Measurements from ENCODE around the gene ODAPH. TPM values are rescaled to one million over a fixed set of nuclear protein-coding genes. Genes with fewer than 3 reads are reported as not detected.

Gene ODAPH
- total and polyA plus RNA-seq, 4 donors = not detected

DNA sequence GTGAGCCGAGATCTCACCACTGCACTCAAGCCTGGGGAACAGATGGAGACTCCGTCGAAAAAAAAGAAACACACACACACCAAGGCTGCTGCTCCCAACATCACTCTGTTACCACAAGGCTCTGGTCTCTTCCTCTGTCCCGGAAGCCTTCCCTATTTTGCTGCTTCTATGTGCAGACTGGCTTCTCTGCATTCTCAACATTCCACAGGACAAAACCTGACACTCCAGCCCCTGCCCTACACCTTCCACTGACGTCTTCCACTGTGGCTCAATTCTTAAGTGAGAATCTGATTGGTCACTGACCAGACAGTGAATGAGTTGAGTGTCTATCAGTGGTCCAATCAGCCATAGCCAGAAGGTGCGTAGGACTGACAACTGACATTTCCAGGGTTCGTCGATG is 5.9 kb downstream of the ODAPH start:
- 74% methylated on average over 8 of the region's 8 CpGs for WGBS
- TF ChIP-seq HNF4G (IDR thresholded peaks at IDR 0.05) = no peak
- TF ChIP-seq RAD21 (IDR thresholded peaks at IDR 0.05) = no peak
- no peak for TF ChIP-seq NR2F2 (IDR thresholded peaks at IDR 0.05)
- TF ChIP-seq, protein P1, sequence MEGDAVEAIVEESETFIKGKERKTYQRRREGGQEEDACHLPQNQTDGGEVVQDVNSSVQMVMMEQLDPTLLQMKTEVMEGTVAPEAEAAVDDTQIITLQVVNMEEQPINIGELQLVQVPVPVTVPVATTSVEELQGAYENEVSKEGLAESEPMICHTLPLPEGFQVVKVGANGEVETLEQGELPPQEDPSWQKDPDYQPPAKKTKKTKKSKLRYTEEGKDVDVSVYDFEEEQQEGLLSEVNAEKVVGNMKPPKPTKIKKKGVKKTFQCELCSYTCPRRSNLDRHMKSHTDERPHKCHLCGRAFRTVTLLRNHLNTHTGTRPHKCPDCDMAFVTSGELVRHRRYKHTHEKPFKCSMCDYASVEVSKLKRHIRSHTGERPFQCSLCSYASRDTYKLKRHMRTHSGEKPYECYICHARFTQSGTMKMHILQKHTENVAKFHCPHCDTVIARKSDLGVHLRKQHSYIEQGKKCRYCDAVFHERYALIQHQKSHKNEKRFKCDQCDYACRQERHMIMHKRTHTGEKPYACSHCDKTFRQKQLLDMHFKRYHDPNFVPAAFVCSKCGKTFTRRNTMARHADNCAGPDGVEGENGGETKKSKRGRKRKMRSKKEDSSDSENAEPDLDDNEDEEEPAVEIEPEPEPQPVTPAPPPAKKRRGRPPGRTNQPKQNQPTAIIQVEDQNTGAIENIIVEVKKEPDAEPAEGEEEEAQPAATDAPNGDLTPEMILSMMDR (IDR thresholded peaks at IDR 0.05; ENCODE audit: low read depth, low read length, missing input control) = no peak
- no peak for TF ChIP-seq FOXA2 (IDR thresholded peaks at IDR 0.05)
- TF ChIP-seq HNF4A (conservative IDR thresholded peaks at IDR 0.05) = no peak
- no peak for TF ChIP-seq YY1 (IDR thresholded peaks at IDR 0.05)
- TF ChIP-seq, protein P2, sequence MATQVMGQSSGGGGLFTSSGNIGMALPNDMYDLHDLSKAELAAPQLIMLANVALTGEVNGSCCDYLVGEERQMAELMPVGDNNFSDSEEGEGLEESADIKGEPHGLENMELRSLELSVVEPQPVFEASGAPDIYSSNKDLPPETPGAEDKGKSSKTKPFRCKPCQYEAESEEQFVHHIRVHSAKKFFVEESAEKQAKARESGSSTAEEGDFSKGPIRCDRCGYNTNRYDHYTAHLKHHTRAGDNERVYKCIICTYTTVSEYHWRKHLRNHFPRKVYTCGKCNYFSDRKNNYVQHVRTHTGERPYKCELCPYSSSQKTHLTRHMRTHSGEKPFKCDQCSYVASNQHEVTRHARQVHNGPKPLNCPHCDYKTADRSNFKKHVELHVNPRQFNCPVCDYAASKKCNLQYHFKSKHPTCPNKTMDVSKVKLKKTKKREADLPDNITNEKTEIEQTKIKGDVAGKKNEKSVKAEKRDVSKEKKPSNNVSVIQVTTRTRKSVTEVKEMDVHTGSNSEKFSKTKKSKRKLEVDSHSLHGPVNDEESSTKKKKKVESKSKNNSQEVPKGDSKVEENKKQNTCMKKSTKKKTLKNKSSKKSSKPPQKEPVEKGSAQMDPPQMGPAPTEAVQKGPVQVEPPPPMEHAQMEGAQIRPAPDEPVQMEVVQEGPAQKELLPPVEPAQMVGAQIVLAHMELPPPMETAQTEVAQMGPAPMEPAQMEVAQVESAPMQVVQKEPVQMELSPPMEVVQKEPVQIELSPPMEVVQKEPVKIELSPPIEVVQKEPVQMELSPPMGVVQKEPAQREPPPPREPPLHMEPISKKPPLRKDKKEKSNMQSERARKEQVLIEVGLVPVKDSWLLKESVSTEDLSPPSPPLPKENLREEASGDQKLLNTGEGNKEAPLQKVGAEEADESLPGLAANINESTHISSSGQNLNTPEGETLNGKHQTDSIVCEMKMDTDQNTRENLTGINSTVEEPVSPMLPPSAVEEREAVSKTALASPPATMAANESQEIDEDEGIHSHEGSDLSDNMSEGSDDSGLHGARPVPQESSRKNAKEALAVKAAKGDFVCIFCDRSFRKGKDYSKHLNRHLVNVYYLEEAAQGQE (IDR thresholded peaks at IDR 0.05) = no peak
- TF ChIP-seq, protein P3, sequence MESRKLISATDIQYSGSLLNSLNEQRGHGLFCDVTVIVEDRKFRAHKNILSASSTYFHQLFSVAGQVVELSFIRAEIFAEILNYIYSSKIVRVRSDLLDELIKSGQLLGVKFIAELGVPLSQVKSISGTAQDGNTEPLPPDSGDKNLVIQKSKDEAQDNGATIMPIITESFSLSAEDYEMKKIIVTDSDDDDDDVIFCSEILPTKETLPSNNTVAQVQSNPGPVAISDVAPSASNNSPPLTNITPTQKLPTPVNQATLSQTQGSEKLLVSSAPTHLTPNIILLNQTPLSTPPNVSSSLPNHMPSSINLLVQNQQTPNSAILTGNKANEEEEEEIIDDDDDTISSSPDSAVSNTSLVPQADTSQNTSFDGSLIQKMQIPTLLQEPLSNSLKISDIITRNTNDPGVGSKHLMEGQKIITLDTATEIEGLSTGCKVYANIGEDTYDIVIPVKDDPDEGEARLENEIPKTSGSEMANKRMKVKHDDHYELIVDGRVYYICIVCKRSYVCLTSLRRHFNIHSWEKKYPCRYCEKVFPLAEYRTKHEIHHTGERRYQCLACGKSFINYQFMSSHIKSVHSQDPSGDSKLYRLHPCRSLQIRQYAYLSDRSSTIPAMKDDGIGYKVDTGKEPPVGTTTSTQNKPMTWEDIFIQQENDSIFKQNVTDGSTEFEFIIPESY (IDR thresholded peaks at IDR 0.05) = no peak
- no peak for TF ChIP-seq RXRA (IDR thresholded peaks at IDR 0.05)
- TF ChIP-seq JUND (IDR thresholded peaks at IDR 0.05) = no peak
- TF ChIP-seq, protein P4, sequence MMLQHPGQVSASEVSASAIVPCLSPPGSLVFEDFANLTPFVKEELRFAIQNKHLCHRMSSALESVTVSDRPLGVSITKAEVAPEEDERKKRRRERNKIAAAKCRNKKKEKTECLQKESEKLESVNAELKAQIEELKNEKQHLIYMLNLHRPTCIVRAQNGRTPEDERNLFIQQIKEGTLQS (IDR thresholded peaks at IDR 0.05) = no peak
- TF ChIP-seq EGR1 (IDR thresholded peaks at IDR 0.05; ENCODE audit: low read depth in 2 of 2) = no peak
- TF ChIP-seq FOXA1 (IDR thresholded peaks at IDR 0.05) = no peak
- TF ChIP-seq, protein P5, sequence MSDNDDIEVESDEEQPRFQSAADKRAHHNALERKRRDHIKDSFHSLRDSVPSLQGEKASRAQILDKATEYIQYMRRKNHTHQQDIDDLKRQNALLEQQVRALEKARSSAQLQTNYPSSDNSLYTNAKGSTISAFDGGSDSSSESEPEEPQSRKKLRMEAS (IDR thresholded peaks at IDR 0.05) = no peak
- no peak for TF ChIP-seq TAF1 (conservative IDR thresholded peaks at IDR 0.05)
- no peak for TF ChIP-seq GABPA (IDR thresholded peaks at IDR 0.05 in 1 of 2, conservative IDR thresholded peaks at IDR 0.05 in 1 of 2)
- TF ChIP-seq SP1 (IDR thresholded peaks at IDR 0.05) = no peak

More for the DNA sequence above, 5.9 kb downstream of the ODAPH start:
- no peaks in the 10 kb centered on the region for H3K4me1 ChIP-seq (ENCODE audit: control insufficient read depth in 4 of 4, insufficient read depth in 4 of 4, low read length in 3 of 4)
- no peaks in the 10 kb centered on the region for H3K27me3 ChIP-seq (ENCODE audit: control insufficient read depth in 4 of 4, insufficient read depth in 4 of 4, low read length in 3 of 4)
- H3K36me3 ChIP-seq (ENCODE audit: control insufficient read depth in 4 of 4, insufficient read depth in 3 of 4, low read depth in 1 of 4, low read length in 3 of 4) = no peaks in the 10 kb centered on the region
- H3K4me3 ChIP-seq (ENCODE audit: low read depth in 1 of 3, low read length in 3 of 3) = no peak overlapping the region
- H3K9ac ChIP-seq (ENCODE audit: low read depth in 1 of 2, low read length in 2 of 2) = no peak overlapping the region
- no peak overlapping the region for H3K27ac ChIP-seq (ENCODE audit: low read depth in 1 of 2, low read length in 2 of 2)
- no peak for DNase-seq (ENCODE audit: low spot score)
- H3K9me3 ChIP-seq (ENCODE audit: control insufficient read depth in 4 of 4, low read length in 3 of 4) = no peaks in the 10 kb centered on the region

All from liver (tissue), 9 donors.